Neural cell (in vitro differentiated cells): ENCODE results near the gene SLC17A2. TPM values are rescaled to one million over a fixed set of nuclear protein-coding genes. Genes with fewer than 3 reads are reported as not detected.

ENCODE experiments used
- H2AFZ ChIP-seq: fragments of 200-600, 300-800 bp; sonication (generic), shearing (Covaris generic); 2 replicates; pipeline ENCODE4 v1.6.0; 2014; ENCODE audit warnings: low read depth, mild to moderate bottlenecking, antibody characterized with exemption, low read length, moderate library complexity
- H3F3A ChIP-seq: fragments of 200-600 bp; shearing (Covaris generic); 2 replicates; pipeline ENCODE4 v1.6.1; 2016; ENCODE audit warnings: mild to moderate bottlenecking, moderate library complexity, mixed read lengths, antibody characterized with exemption, low read length; ENCODE audit not compliant: insufficient read depth, poor library complexity, severe bottlenecking
- H3K27ac ChIP-seq: fragments of 200-600, 300-800 bp; sonication (generic), shearing (Covaris generic); 2 replicates; pipeline ENCODE4 v1.5.1; 2014; ENCODE audit warnings: mild to moderate bottlenecking, low read length, moderate library complexity
- H3K27me3 ChIP-seq: fragments of 300-800, 200-600 bp; sonication (generic), shearing (Covaris generic); 2 replicates; pipeline ENCODE4 v1.6.0; 2014; ENCODE audit warnings: mild to moderate bottlenecking, low read depth, low read length, moderate library complexity; ENCODE audit not compliant: insufficient read depth
- H3K36me3 ChIP-seq: fragments of 300-800, 200-600 bp; sonication (generic), shearing (Covaris generic); 2 replicates; pipeline ENCODE4 v1.5.1; 2014; ENCODE audit warnings: mild to moderate bottlenecking, antibody characterized with exemption, low read length, moderate library complexity; ENCODE audit not compliant: insufficient read depth
- H3K4me2 ChIP-seq: fragments of 300-800, 200-600 bp; sonication (generic), shearing (Covaris generic); 2 replicates; pipeline ENCODE4 v1.6.0; 2014; ENCODE audit warnings: mild to moderate bottlenecking, low read length
- H3K4me3 ChIP-seq: fragments of 300-800, 200-600 bp; sonication (generic), shearing (Covaris generic); 2 replicates; pipeline ENCODE4 v1.5.1; 2014; ENCODE audit warnings: mild to moderate bottlenecking, low read length, moderate library complexity
- H3K79me2 ChIP-seq: fragments of 200-600 bp; shearing (Covaris generic); replicated peaks from 2 replicates; pipeline ENCODE4 v1.6.0; 2014; ENCODE audit warnings: mild to moderate bottlenecking, low read length, moderate library complexity; ENCODE audit not compliant: insufficient read depth
- H3K9ac ChIP-seq: fragments of 300-800, 200-600 bp; sonication (generic), shearing (Covaris generic); 2 replicates; pipeline ENCODE4 v1.6.1; 2016; ENCODE audit warnings: mild to moderate bottlenecking, low read length, mixed read lengths
- H3K9me2 ChIP-seq: fragments of 200-600 bp; shearing (Covaris generic); 2 replicates; pipeline ENCODE4 v1.6.1; 2016; ENCODE audit warnings: mild to moderate bottlenecking, low read length, mixed read lengths; ENCODE audit not compliant: insufficient read depth
- H3K9me3 ChIP-seq: fragments of 200-600, 300-800 bp; sonication (generic), shearing (Covaris generic); 2 replicates; pipeline ENCODE4 v1.6.1; 2016; ENCODE audit warnings: mild to moderate bottlenecking, mixed run types, low read length, moderate library complexity, mixed read lengths
- H4K20me1 ChIP-seq: fragments of 200-600 bp; shearing (Covaris generic); 2 replicates; pipeline ENCODE4 v1.6.1; 2016; ENCODE audit warnings: mild to moderate bottlenecking, mixed run types; ENCODE audit not compliant: insufficient read depth
- CTCF ChIP-seq: fragments of 450-650 bp; IDR thresholded peaks from 2 replicates; pipeline ENCODE4 v1.5.1; 2014; ENCODE audit warnings: antibody characterized with exemption, mild to moderate bottlenecking, moderate library complexity; ENCODE audit not compliant: poor library complexity, severe bottlenecking
- EP300 ChIP-seq: fragments of 450-650 bp; conservative IDR thresholded peaks from 2 replicates; pipeline ENCODE4 v1.6.1; 2014; ENCODE audit warnings: antibody characterized with exemption, mild to moderate bottlenecking, moderate library complexity; ENCODE audit not compliant: poor library complexity, severe bottlenecking
- EZH2 ChIP-seq: fragments of 200-600, 300-800 bp; shearing (Covaris generic), sonication (generic); IDR thresholded peaks from 2 replicates; pipeline ENCODE4 v1.6.1; 2014; ENCODE audit warnings: antibody characterized with exemption, low read length, borderline replicate concordance, mild to moderate bottlenecking; ENCODE audit not compliant: insufficient read depth, poor library complexity, severe bottlenecking
- MXI1 ChIP-seq: fragments of 450-650 bp; conservative IDR thresholded peaks from 2 replicates; pipeline ENCODE4 v1.6.1; 2014; ENCODE audit warnings: antibody characterized with exemption, mild to moderate bottlenecking; ENCODE audit not compliant: poor library complexity, severe bottlenecking
- POLR2AphosphoS5 ChIP-seq: IDR thresholded peaks from 2 replicates; pipeline ENCODE4 v1.6.1; 2012
- REST ChIP-seq: IDR thresholded peaks from 2 replicates; pipeline ENCODE4 v1.6.1; 2012; ENCODE audit warnings: borderline replicate concordance
- SMC3 ChIP-seq: fragments of 450-650 bp; conservative IDR thresholded peaks from 2 replicates; pipeline ENCODE4 v1.6.1; 2014; ENCODE audit warnings: antibody characterized with exemption, mild to moderate bottlenecking, moderate library complexity; ENCODE audit not compliant: poor library complexity
- TAF1 ChIP-seq: IDR thresholded peaks from 2 replicates; pipeline ENCODE4 v1.6.1; 2012; ENCODE audit warnings: low read depth
- polyA plus RNA-seq: library from polyadenylated mRNA; depleted of rRNA; stranded (reverse); fragments of >200 nt; gene quantifications from 2 replicates; pipeline ENCODE4 v1.2.3, GENCODE V29; 2014

SLC17A2 gene
- polyA plus RNA-seq, 1 donor from 2014 or later, result not detected

DNA sequence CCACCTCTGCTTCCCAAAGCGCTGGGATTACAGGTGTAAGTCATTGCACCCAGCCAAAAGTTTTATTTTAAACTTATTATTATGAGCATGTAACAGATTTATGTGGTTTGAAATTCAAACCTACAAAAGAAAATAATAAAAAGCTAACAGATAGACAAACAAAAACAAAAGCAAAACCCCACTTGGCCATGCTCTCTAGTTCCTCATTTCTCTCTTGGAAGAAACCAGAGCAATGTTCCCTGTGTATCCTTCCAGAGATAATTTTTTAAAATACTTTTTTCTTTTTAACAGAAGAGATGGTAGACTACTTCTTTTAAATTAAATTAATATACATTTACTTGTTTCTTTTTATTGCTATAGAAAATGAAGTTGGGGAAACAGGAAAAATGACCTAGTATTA, 28.4 kb downstream of the SLC17A2 start:
- no peaks in the 10 kb centered on the region for H3F3A ChIP-seq
- H3K9ac ChIP-seq, result no peak overlapping the region
- TF ChIP-seq MXI1, result no peak
- no peak for TF ChIP-seq EP300
- no peak for TF ChIP-seq CTCF
- no peak for TF ChIP-seq REST
- TF ChIP-seq SMC3, result no peak
- TF ChIP-seq TAF1, result no peak
- TF ChIP-seq POLR2AphosphoS5, result no peak
- H3K36me3 ChIP-seq, result no peaks in the 10 kb centered on the region
- H2AFZ ChIP-seq, result no peak overlapping the region
- no peaks in the 10 kb centered on the region for H3K27me3 ChIP-seq
- no peaks in the 10 kb centered on the region for H3K79me2 ChIP-seq
- no peak overlapping the region for H3K4me3 ChIP-seq
- H4K20me1 ChIP-seq, result no peaks in the 10 kb centered on the region
- no peak overlapping the region for H3K4me2 ChIP-seq
- H3K27ac ChIP-seq, result no peak overlapping the region
- H3K9me3 ChIP-seq, result no peaks in the 10 kb centered on the region
- H3K9me2 ChIP-seq, result no peaks in the 10 kb centered on the region

DNA sequence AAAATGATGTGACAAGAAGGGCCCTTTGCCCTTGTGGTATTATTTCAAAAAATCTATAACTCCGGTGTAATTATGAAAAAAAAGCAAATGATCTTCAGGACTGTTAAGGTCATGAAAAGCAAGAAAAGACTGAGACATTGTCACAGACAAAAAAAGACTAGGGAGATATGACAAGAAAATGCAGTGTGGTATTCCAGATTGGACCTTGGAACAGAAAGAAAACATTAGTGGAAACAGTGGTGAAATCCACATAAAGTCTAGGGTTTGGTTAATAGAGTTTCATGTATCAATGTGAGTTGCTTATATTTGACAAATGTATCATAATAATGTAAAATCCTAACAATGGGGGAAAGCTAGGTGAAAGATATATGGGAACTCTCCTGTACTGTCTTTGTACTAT, 29.6 kb downstream of the SLC17A2 start:
- no peaks in the 10 kb centered on the region for H3K36me3 ChIP-seq
- no peaks in the 10 kb centered on the region for H4K20me1 ChIP-seq
- H3K9me2 ChIP-seq, result no peaks in the 10 kb centered on the region
- H3K4me2 ChIP-seq, result no peak overlapping the region
- no peaks in the 10 kb centered on the region for H3K27me3 ChIP-seq
- no peak overlapping the region for H2AFZ ChIP-seq
- no peaks in the 10 kb centered on the region for H3F3A ChIP-seq
- H3K9me3 ChIP-seq, result no peaks in the 10 kb centered on the region
- no peak overlapping the region for H3K9ac ChIP-seq
- H3K4me3 ChIP-seq, result no peak overlapping the region
- TF ChIP-seq CTCF (no peak), TAF1 (no peak), MXI1 (no peak), EP300 (no peak), EZH2 (no peak)
- H3K27ac ChIP-seq, result no peak overlapping the region
- H3K79me2 ChIP-seq, result no peaks in the 10 kb centered on the region
